H1 (cell line): ENCODE measurements around the gene SH2B3. TPM values are rescaled to one million over a fixed set of nuclear protein-coding genes. Genes with fewer than 3 reads are reported as not detected.
"Not testable (repeated sequence)": the region's sequence is repeated elsewhere in the genome, so short reads cannot be mapped to it uniquely, and the experiment has no call there.

Source experiments
- CTCF ChIA-PET: fragments of 300-600 bp; sonication (Branson Sonifier 250); formaldehyde crosslinking; loops from one replicate; lab custom pipeline; 2021; ENCODE audit not compliant: partially characterized antibody; lab: Charles Lee
- POLR2A ChIA-PET: fragments of 300-600 bp; sonication (Branson Sonifier 250); formaldehyde crosslinking; loops from one replicate; lab custom pipeline; 2021; ENCODE audit warnings: inconsistent platforms; ENCODE audit not compliant: partially characterized antibody; lab: Charles Lee
- DNase-seq, 2 experiments: peaks; one replicate each; pipeline versions ENCODE4 v3.0.0 to v3.0.0-alpha.2; 2010 to 2022; ENCODE audit warnings: low spot score in 2 of 2, low read depth in 1 of 2, mixed read lengths in 1 of 2
- FAIRE-seq: peaks from 2 replicates; lab custom pipeline; 2011; peaks lifted over from hg19 to GRCh38; lab: Jason Lieb, UNC
- H2AFZ ChIP-seq: 2 replicates; pipeline ENCODE4 v1.8.1; 2012; ENCODE audit warnings: low read length, inconsistent platforms
- H2AK5ac ChIP-seq: 2 replicates; pipeline ENCODE4 v1.6.1; 2013; ENCODE audit warnings: low read depth, low read length
- H2BK120ac ChIP-seq: replicated peaks from 2 replicates; pipeline ENCODE3; 2013; ENCODE audit warnings: low read depth, low read length, inconsistent platforms
- H2BK12ac ChIP-seq: 2 replicates; pipeline ENCODE4 v1.6.1; 2013; ENCODE audit warnings: low read depth, low read length
- H2BK15ac ChIP-seq: 2 replicates; pipeline ENCODE4 v1.6.1; 2013; ENCODE audit warnings: low read length
- H2BK20ac ChIP-seq: 2 replicates; pipeline ENCODE4 v1.6.1; 2013; ENCODE audit warnings: low read length
- H2BK5ac ChIP-seq: 2 replicates; pipeline ENCODE4 v1.6.1; 2013; ENCODE audit warnings: low read depth, low read length
- H3K14ac ChIP-seq: 2 replicates; pipeline ENCODE4 v1.6.1; 2013; ENCODE audit warnings: inconsistent platforms; ENCODE audit not compliant: insufficient read length
- H3K18ac ChIP-seq: 2 replicates; pipeline ENCODE4 v1.6.1; 2013; ENCODE audit warnings: low read length; ENCODE audit errors: extremely low read depth
- H3K23ac ChIP-seq: 2 replicates; pipeline ENCODE4 v1.6.1; 2013; ENCODE audit warnings: inconsistent platforms; ENCODE audit not compliant: insufficient read length
- H3K23me2 ChIP-seq: 2 replicates; pipeline ENCODE4 v1.6.1; 2013; ENCODE audit warnings: low read depth, low read length
- H3K27ac ChIP-seq: 2 replicates; pipeline ENCODE4 v1.6.1; 2011; ENCODE audit warnings: low read depth, low read length, inconsistent platforms
- H3K27me3 ChIP-seq, 4 experiments: replicated peaks in 1 of 4; 1 replicate in 1 of 4; 2 replicates in 3 of 4; pipeline versions ENCODE4 v1.6.1 to v1.8.1; 2011 to 2013; ENCODE audit warnings: low read length in 3 of 4, mild to moderate bottlenecking in 3 of 4, inconsistent platforms in 2 of 4, mixed read lengths in 2 of 4, moderate library complexity in 1 of 4; ENCODE audit not compliant: control insufficient read depth in 3 of 4, insufficient read depth in 3 of 4; ENCODE audit errors: extremely low read depth in 1 of 4
- H3K36me3 ChIP-seq, 4 experiments: 2 replicates each; pipeline versions ENCODE4 v1.6.1 to v1.8.1; 2011 to 2013; ENCODE audit warnings: mild to moderate bottlenecking in 4 of 4, low read length in 3 of 4, moderate library complexity in 2 of 4, control low read depth in 1 of 4, inconsistent platforms in 1 of 4; ENCODE audit not compliant: insufficient read depth in 4 of 4, control insufficient read depth in 2 of 4
- H3K4ac ChIP-seq: replicated peaks from 2 replicates; pipeline ENCODE3; 2013; ENCODE audit warnings: low read length, low read depth, mixed read lengths, inconsistent platforms; ENCODE audit not compliant: insufficient read length
- H3K4me1 ChIP-seq, 4 experiments: replicated peaks in 1 of 4; 1 replicate in 1 of 4; 2 replicates in 3 of 4; pipeline versions ENCODE4 v1.6.1 to v1.8.1; 2011 to 2013; ENCODE audit warnings: low read length in 3 of 4, inconsistent platforms in 2 of 4, mixed read lengths in 1 of 4; ENCODE audit not compliant: insufficient read depth in 4 of 4, control insufficient read depth in 3 of 4
- H3K4me2 ChIP-seq, 2 experiments: 2 replicates each; pipeline versions ENCODE4 v1.6.1 to v1.8.1; 2011 to 2013; ENCODE audit warnings: low read depth in 2 of 2, low read length in 2 of 2, control low read depth in 1 of 2, inconsistent platforms in 1 of 2, mild to moderate bottlenecking in 1 of 2; ENCODE audit not compliant: insufficient read depth in 1 of 2
- H3K4me3 ChIP-seq, 4 experiments: fragments of 200-600, 300-600 bp in 1 of 4; sonication (generic), shearing (Covaris generic), sonication (Bioruptor Twin) in 1 of 4; 2 replicates each; pipeline versions ENCODE4 v1.5.1 to v1.8.1; 2011 to 2016; ENCODE audit warnings: low read length in 4 of 4, low read depth in 3 of 4, control low read depth in 2 of 4, inconsistent platforms in 2 of 4, mild to moderate bottlenecking in 2 of 4, mixed read lengths in 1 of 4, moderate library complexity in 1 of 4; ENCODE audit not compliant: insufficient read depth in 2 of 4; ENCODE audit errors: extremely low read depth in 1 of 4
- H3K56ac ChIP-seq: replicated peaks from 2 replicates; pipeline ENCODE3; 2013; ENCODE audit warnings: low read depth, mild to moderate bottlenecking, mixed read lengths, low read length, inconsistent platforms; ENCODE audit not compliant: insufficient read length
- H3K79me1 ChIP-seq: 2 replicates; pipeline ENCODE4 v1.6.1; 2013; ENCODE audit warnings: low read depth, low read length, control low read depth
- H3K79me2 ChIP-seq, 2 experiments: 2 replicates each; pipeline versions ENCODE4 v1.6.1 to v1.8.1; 2012 to 2013; ENCODE audit warnings: low read length in 2 of 2, mild to moderate bottlenecking in 2 of 2, inconsistent platforms in 1 of 2; ENCODE audit not compliant: insufficient read depth in 2 of 2, control insufficient read depth in 1 of 2
- H3K9ac ChIP-seq, 4 experiments: replicated peaks in 1 of 4; 1 replicate in 1 of 4; 2 replicates in 3 of 4; pipeline versions ENCODE4 v1.6.1 to v1.8.1; 2011 to 2013; ENCODE audit warnings: low read depth in 3 of 4, low read length in 3 of 4, control low read depth in 2 of 4, mild to moderate bottlenecking in 2 of 4, moderate library complexity in 2 of 4, inconsistent platforms in 1 of 4; ENCODE audit errors: extremely low read depth in 1 of 4
- H3K9me3 ChIP-seq, 2 experiments: 2 replicates each; pipeline versions ENCODE4 v1.6.1 to v1.8.1; 2012 to 2013; ENCODE audit warnings: mild to moderate bottlenecking in 2 of 2, moderate library complexity in 2 of 2, control low read depth in 1 of 2, inconsistent platforms in 1 of 2, low read depth in 1 of 2, low read length in 1 of 2, mixed read lengths in 1 of 2; ENCODE audit not compliant: insufficient read depth in 2 of 2
- H4K20me1 ChIP-seq, 2 experiments: replicated peaks in 1 of 2; 2 replicates each; pipeline versions ENCODE3 to v1.8.1; 2011 to 2013; ENCODE audit warnings: inconsistent platforms in 2 of 2, low read length in 2 of 2, mild to moderate bottlenecking in 1 of 2; ENCODE audit not compliant: insufficient read depth in 2 of 2, control insufficient read depth in 1 of 2
- H4K5ac ChIP-seq: 2 replicates; pipeline ENCODE4 v1.6.1; 2013; ENCODE audit warnings: low read length, low read depth, mixed read lengths, inconsistent platforms; ENCODE audit not compliant: insufficient read length
- H4K8ac ChIP-seq: 2 replicates; pipeline ENCODE4 v1.8.0; 2013; ENCODE audit warnings: mild to moderate bottlenecking, moderate library complexity, low read length, inconsistent platforms; ENCODE audit not compliant: insufficient read depth; ENCODE audit errors: extremely low read depth
- H4K91ac ChIP-seq: replicated peaks from 2 replicates; pipeline ENCODE3; 2013; ENCODE audit warnings: low read length, mixed read lengths, inconsistent platforms; ENCODE audit not compliant: insufficient read length
- whole genome bisulfite sequencing, 2 experiments: shearing (Covaris generic) in 1 of 2; methylation state at CpG; one replicate each; pipeline versions ENCODE4 v1.1.6 to v1.1.7; 2013 to 2015; ENCODE audit warnings: low lambda C conversion rate in 2 of 2, mixed read lengths in 2 of 2, inconsistent platforms in 1 of 2, low coverage in 1 of 2, missing lambda C conversion rate in 1 of 2; ENCODE audit not compliant: insufficient replicate concordance in 2 of 2, insufficient coverage in 1 of 2, insufficient read length in 1 of 2; ENCODE audit errors: extremely low coverage in 1 of 2, missing lambda C conversion rate in 1 of 2; 5-methylcytosine and 5-hydroxymethylcytosine counted together
- polyA plus RNA-seq, 7 experiments: library from polyadenylated mRNA; depleted of rRNA in 3 of 7; stranded (reverse) in 5 of 7; unstranded in 2 of 7; fragments of >200 nt in 5 of 7; fragments of 200-250 nt in 2 of 7; gene quantifications; 1 replicate in 5 of 7; 2 replicates in 1 of 7; 4 replicates in 1 of 7; pipeline versions ENCODE4 v1.2.1 to v1.2.3, GENCODE V29; 2011 to 2013; ENCODE audit warnings: missing spikeins in 2 of 7, mixed read lengths in 2 of 7
- total RNA-seq: library from RNA; stranded (reverse); fragmentation: NEBNext Ultra II Directional; extraction: Animal tissue kit (Norgen Biotek cat#: 25700); gene quantifications from 2 replicates; pipeline ENCODE4 v1.2.1, GENCODE V29; 2021

Gene SH2B3
- total and polyA plus RNA-seq, 2 of the 8 experiments (the other 6 are each of a cell fraction or from before 2014, with no cell fraction given): 20.8 to 34.1 TPM

DNA sequence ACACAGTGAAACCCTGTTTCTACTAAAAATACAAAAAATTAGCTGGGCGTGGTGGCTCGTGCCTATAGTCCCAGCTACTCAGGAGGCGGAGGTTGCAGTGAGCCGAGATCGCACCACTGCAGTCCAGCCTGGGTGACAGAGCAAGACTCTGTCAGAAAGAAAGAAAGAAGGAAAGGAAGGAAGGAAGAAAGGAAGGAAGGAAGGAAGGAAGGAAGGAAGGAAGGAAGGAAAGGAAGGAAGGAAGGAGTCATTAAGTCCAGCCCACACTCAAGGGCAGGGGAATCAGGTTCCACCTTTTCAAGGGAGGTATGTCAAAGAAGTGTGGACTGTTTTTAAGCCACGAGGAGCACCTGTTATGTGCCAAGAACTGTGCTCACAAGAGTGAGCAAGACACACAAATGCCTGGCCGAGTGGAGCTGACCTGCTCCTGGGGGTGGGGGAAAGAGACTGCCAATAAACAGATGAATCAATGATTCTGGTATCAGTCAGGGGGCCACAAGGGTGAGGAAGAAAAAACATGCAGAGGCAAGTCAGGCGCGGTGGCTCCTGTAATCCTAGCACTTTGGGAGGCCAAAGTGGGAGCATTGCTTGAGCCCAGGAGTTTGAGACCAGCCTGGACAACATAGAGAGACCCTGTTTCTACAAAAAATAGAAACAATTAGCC lies 5.8 kb upstream of the SH2B3 start:
- H3K23me2 ChIP-seq, H2BK20ac ChIP-seq, H2BK12ac ChIP-seq, H2BK5ac ChIP-seq, H4K5ac ChIP-seq, H3K79me1 ChIP-seq, H2AFZ ChIP-seq, H3K14ac ChIP-seq, H2AK5ac ChIP-seq, H3K4me2 ChIP-seq, DNase-seq, H3K18ac ChIP-seq, H3K4me3 ChIP-seq, H4K91ac ChIP-seq, H4K8ac ChIP-seq, H3K23ac ChIP-seq, H3K4ac ChIP-seq, H3K9ac ChIP-seq, H3K79me2 ChIP-seq, H3K27me3 ChIP-seq, FAIRE-seq, H4K20me1 ChIP-seq, H2BK120ac ChIP-seq, H3K36me3 ChIP-seq, H3K9me3 ChIP-seq, H3K27ac ChIP-seq, H3K56ac ChIP-seq: not testable (repeated sequence)
- CTCF ChIA-PET: interaction anchor here (0.7 to 22.8 kb wide), 4 partner anchors 30 to 141 kb away, joined by 3 to 838 read pairs (median 6); no protein-coding TSS in a partner anchor
- 0 out of 2 replicates have a peak overlapping the region, but pooled peaks have one; percentile 19 for H2BK15ac ChIP-seq
- H3K4me1 ChIP-seq: peaks cover 0 to 16% (median 10%) of the 10 kb centered on the region in 4 experiments; a peak in 5 of 7 replicates
- 95% methylated on average over 7 of the region's 9 CpGs; no CpG with 5 or more reads in 1 of the 2 experiments for WGBS, 2 experiments
- POLR2A ChIA-PET: interaction anchor here (1.3 to 2.0 kb wide), 3 partner anchors 9 to 26 kb away, joined by 3 to 7 read pairs (median 4); no protein-coding TSS in a partner anchor
